GM12891 (cell line): ENCODE data around the gene CITED4.

ENCODE experiments used
- POLR2A ChIP-seq: IDR thresholded peaks from 2 replicates; pipeline ENCODE4 v1.6.1; 2011; ENCODE audit warnings: low read depth, low read length, control low read depth
- POLR2AphosphoS5 ChIP-seq: IDR thresholded peaks from 2 replicates; pipeline ENCODE4 v1.6.1; 2011; ENCODE audit warnings: low read depth, low read length, control low read depth
- POU2F2 ChIP-seq: IDR thresholded peaks from 2 replicates; pipeline ENCODE4 v1.6.1; 2011; ENCODE audit warnings: low read depth, mild to moderate bottlenecking, control low read depth, low read length, moderate library complexity
- TAF1 ChIP-seq: IDR thresholded peaks from 2 replicates; pipeline ENCODE4 v1.6.1; 2011; ENCODE audit warnings: low read depth, low read length, control low read depth

DNA sequence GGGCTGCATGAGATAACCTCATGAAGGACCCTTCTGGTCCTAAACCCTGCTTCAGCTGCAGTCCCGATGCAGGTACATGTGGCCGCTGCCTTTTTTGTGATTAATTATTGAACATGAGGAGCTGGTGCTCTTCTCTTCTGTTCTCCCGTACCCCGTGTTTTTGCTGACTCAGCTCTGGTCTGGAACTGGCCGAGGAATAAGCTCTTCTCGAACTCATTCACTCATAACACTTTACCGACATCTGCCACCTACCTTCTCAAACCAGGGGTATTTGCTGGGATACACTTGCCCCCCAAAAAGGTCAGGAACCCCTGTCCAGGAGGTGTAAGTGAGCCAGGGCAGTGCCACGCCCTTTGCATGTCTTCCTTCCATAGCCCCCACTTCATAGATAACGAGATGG, 46.7 kb downstream of the CITED4 start:
- TF ChIP-seq POLR2AphosphoS5, result no peak
- TF ChIP-seq POLR2A, result no peak
- TF ChIP-seq TAF1, result no peak
- TF ChIP-seq POU2F2, result no peak
